ENCODE data around the gene EFHD1.
"Not testable (repeated sequence)": the region's sequence is repeated elsewhere in the genome, so short reads cannot be mapped to it uniquely, and the experiment has no call there.

The EFHD1 gene

DNA sequence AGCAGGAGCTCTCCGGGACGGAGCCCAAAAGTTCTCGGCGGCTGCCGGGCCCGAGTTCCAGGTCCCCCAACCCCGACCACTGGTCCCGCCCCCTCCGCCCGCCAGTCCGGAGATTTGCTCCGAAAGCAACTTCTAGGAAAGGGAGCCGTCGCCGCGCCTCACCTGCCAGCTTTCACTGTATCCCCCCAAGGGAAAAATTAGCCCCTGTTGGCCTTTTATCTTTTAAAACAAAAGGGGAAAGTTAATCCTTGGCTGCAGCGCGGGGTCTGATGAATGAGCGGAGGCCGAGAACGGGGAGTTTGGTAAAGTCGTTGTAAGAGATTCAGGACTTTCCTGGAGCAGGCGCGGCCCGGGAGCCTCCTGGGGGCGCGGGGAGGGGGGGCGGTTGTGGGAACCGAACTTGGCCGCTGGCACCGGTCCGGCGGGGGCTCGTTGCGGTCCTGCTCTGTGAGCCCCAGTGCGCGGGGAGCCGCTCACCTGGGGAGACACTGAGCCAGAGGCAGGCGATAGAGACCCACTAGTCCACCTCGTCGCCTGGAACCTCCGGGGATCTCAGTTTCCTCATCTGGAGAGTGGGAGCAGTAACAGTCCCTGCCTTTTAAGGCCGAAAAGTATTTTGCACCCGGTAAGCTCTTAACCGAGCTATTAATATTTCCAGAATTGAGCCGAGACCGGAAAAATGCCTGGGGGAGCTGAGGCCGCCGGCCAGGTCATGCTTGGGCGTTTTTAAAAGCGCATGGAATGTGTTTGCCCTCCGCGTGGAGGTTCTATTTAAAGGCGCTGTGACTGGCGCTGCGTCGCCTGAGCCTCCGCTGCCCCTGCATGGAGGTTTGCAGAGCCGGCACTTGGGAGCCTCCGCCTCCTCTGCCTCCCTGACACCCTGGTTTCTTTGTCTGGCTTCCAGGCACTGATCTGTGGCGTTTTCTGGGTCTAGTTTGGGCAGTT lies 1.1 kb downstream of the EFHD1 start:
- WGBS, 2 experiments, result 5 to 6% methylated on average over 60 to 61 of the region's 61 CpGs
- Histone ChIP-seq H3K27me3 (ENCODE audit: control insufficient read depth, insufficient read depth, low read length, poor library complexity, severe bottlenecking) (peaks cover 56% of the 10 kb centered on the region), H3K4me1 (ENCODE audit: control insufficient read depth, insufficient read depth, low read length) (no peaks in the 10 kb centered on the region), H3K4me3 (ENCODE audit: insufficient read depth, low read depth, low read length) (peak overlapping the region; percentile 30), H3K36me3 (ENCODE audit: control insufficient read depth, insufficient read depth, low read length) (no peaks in the 10 kb centered on the region), H3K27ac (ENCODE audit: insufficient read depth, low read depth, low read length, poor library complexity, severe bottlenecking) (no peak overlapping the region), H3K9me3 (ENCODE audit: control insufficient read depth, low read length) (no peaks in the 10 kb centered on the region)

DNA sequence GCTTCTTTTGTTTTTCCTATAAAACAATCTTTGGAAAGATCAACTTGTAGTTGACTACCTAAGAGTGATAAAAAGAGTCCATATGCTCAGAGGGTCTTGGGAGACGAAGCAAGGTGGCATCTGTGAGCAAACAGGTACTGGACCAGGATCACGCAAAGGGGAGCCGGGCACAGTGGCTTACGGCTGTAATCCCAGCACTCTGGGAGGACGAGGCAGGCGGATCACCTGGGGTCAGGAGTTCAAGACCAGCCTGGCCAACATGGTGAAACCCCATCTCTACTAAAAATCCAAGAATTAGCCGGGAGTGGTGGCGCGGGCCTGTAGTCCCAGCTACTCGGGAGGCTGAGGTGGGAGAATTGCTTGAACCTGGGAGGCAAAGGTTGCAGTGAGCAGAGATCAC lies 2.0 kb downstream of the EFHD1 start:
- H3K4me1 ChIP-seq (ENCODE audit: control insufficient read depth, insufficient read depth, low read length); H3K9me3 ChIP-seq (ENCODE audit: control insufficient read depth, low read length); H3K27ac ChIP-seq (ENCODE audit: insufficient read depth, low read depth, low read length, poor library complexity, severe bottlenecking); H3K36me3 ChIP-seq (ENCODE audit: control insufficient read depth, insufficient read depth, low read length); H3K4me3 ChIP-seq (ENCODE audit: insufficient read depth, low read depth, low read length): not testable (repeated sequence)
- peaks cover 56% of the 10 kb centered on the region for H3K27me3 ChIP-seq (ENCODE audit: control insufficient read depth, insufficient read depth, low read length, poor library complexity, severe bottlenecking)
- WGBS, 2 experiments, result 92 to 94% methylated on average over 10 of the region's 10 CpGs

DNA sequence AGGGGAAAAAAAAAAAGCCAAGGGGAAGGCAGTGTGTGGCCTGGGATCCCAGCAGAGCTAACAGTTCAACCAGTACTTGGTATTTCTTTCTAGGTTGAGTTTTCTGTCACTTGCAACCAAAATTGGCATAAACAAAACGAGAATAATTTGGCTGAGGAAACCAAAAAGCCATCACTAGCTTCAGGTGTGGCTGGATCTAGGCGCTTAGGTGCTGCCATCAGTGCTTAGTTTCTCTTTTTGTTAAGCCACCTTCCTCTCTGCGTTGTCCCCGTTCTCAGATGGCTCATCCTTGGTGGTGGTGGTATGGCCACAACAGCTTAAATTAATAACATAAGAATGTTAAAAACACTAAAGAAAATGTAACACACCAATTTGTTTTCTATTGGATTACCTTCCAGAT lies 2.4 kb downstream of the EFHD1 start:
- Histone ChIP-seq H3K9me3 (ENCODE audit: control insufficient read depth, low read length) (no peaks in the 10 kb centered on the region), H3K27ac (ENCODE audit: insufficient read depth, low read depth, low read length, poor library complexity, severe bottlenecking) (no peak overlapping the region), H3K4me1 (ENCODE audit: control insufficient read depth, insufficient read depth, low read length) (no peaks in the 10 kb centered on the region), H3K4me3 (ENCODE audit: insufficient read depth, low read depth, low read length) (no peak overlapping the region), H3K27me3 (ENCODE audit: control insufficient read depth, insufficient read depth, low read length, poor library complexity, severe bottlenecking) (peaks cover 56% of the 10 kb centered on the region), H3K36me3 (ENCODE audit: control insufficient read depth, insufficient read depth, low read length) (no peaks in the 10 kb centered on the region)
- WGBS, 2 experiments, result 75 to 87% methylated on average over 2 to 4 of the region's 4 CpGs

- H3K36me3 ChIP-seq (ENCODE audit: control insufficient read depth, insufficient read depth, low read length), result no peaks in the 10 kb centered on the region
- H3K27me3 ChIP-seq (ENCODE audit: control insufficient read depth, insufficient read depth, low read length, poor library complexity, severe bottlenecking), result peaks cover 51% of the 10 kb centered on the region
- 94% methylated on average over 16 of the region's 16 CpGs for WGBS, 2 experiments
Observed at GRCh38 chr2:232636788-232637420, 3.5 kb downstream of the EFHD1 start.

GRCh38 chr2:232637866-232638583 lies 4.6 kb downstream of the EFHD1 start:
- Histone ChIP-seq H3K36me3 (ENCODE audit: control insufficient read depth, insufficient read depth, low read length) (no peaks in the 10 kb centered on the region), H3K4me3 (ENCODE audit: insufficient read depth, low read depth, low read length) (no peak overlapping the region), H3K9me3 (ENCODE audit: control insufficient read depth, low read length) (no peaks in the 10 kb centered on the region), H3K27ac (ENCODE audit: insufficient read depth, low read depth, low read length, poor library complexity, severe bottlenecking) (no peak overlapping the region), H3K4me1 (ENCODE audit: control insufficient read depth, insufficient read depth, low read length) (no peaks in the 10 kb centered on the region), H3K27me3 (ENCODE audit: control insufficient read depth, insufficient read depth, low read length, poor library complexity, severe bottlenecking) (peaks cover 40% of the 10 kb centered on the region)
- 84% methylated on average over 11 of the region's 11 CpGs for WGBS, 2 experiments

More at GRCh38 chr2:232636788-232637420, 3.5 kb downstream of the EFHD1 start:
- no peaks in the 10 kb centered on the region for H3K4me1 ChIP-seq (ENCODE audit: control insufficient read depth, insufficient read depth, low read length)
- H3K27ac ChIP-seq (ENCODE audit: insufficient read depth, low read depth, low read length, poor library complexity, severe bottlenecking), result no peak overlapping the region
- no peak overlapping the region for H3K4me3 ChIP-seq (ENCODE audit: insufficient read depth, low read depth, low read length)
- H3K9me3 ChIP-seq (ENCODE audit: control insufficient read depth, low read length), result no peaks in the 10 kb centered on the region

DNA sequence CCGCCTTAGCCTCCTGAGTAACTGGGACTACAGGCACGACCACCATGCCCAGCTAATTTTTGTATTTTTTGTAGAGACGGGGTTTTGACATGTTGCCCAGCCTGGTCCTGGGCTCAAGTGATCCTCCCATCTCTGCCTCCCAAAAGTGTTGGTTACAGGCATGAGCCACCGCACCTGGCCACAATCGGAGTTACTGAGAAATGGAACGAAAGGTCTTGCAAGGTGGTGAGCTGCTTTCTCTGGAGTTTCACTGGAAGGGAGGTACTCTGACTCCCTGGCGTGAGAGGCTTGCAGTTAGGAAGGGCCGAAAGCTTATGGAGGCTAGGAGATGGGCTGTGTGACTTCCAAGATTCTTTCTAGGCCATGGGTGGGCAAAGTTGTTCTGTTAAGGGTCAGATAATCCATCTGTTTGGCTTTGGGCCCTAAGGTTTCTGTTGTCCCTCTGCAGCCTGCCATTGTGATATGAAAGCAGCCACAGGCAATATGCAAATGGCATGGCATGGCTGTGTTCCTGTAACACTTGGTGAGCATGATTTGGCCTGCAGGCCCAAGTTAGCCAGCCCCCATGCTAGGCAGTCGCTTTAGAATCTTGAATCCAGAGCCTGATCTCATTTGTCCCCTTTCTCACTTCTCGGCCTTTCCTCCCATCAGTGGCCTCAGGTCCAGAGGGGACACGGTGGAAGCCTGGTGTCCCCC lies 7.9 kb downstream of the EFHD1 start:
- 91% methylated on average over 11 of the region's 11 CpGs for WGBS, 2 experiments
- H3K4me1 ChIP-seq (ENCODE audit: control insufficient read depth, insufficient read depth, low read length), result no peaks in the 10 kb centered on the region

DNA sequence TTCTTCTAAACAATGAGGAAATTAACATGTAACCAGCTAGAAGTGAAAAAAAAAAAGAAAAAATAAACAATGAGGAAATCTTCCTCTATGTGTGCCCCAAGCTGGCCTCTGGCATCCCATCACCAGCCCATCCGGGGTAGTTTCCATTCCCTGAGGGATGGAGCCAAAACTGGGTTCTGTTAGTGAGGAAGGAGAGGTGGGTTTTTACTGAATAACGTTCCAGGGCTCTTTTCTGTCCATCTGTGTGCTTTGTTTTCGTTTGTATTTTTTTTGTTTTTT lies 9.7 kb downstream of the EFHD1 start:
- Histone ChIP-seq H3K27me3 (ENCODE audit: control insufficient read depth, insufficient read depth, low read length, poor library complexity, severe bottlenecking) (no peaks in the 10 kb centered on the region), H3K4me1 (ENCODE audit: control insufficient read depth, insufficient read depth, low read length) (no peaks in the 10 kb centered on the region), H3K9me3 (ENCODE audit: control insufficient read depth, low read length) (no peaks in the 10 kb centered on the region), H3K36me3 (ENCODE audit: control insufficient read depth, insufficient read depth, low read length) (no peaks in the 10 kb centered on the region), H3K27ac (ENCODE audit: insufficient read depth, low read depth, low read length, poor library complexity, severe bottlenecking) (no peak overlapping the region), H3K4me3 (ENCODE audit: insufficient read depth, low read depth, low read length) (no peak overlapping the region)
- WGBS, 2 experiments, result 81 to 90% methylated on average over 3 of the region's 3 CpGs

More for the DNA sequence above, 7.9 kb downstream of the EFHD1 start:
- Histone ChIP-seq H3K36me3 (ENCODE audit: control insufficient read depth, insufficient read depth, low read length) (no peaks in the 10 kb centered on the region), H3K4me3 (ENCODE audit: insufficient read depth, low read depth, low read length) (no peak overlapping the region), H3K27me3 (ENCODE audit: control insufficient read depth, insufficient read depth, low read length, poor library complexity, severe bottlenecking) (peaks cover 7% of the 10 kb centered on the region), H3K27ac (ENCODE audit: insufficient read depth, low read depth, low read length, poor library complexity, severe bottlenecking) (no peak overlapping the region), H3K9me3 (ENCODE audit: control insufficient read depth, low read length) (no peaks in the 10 kb centered on the region)

DNA sequence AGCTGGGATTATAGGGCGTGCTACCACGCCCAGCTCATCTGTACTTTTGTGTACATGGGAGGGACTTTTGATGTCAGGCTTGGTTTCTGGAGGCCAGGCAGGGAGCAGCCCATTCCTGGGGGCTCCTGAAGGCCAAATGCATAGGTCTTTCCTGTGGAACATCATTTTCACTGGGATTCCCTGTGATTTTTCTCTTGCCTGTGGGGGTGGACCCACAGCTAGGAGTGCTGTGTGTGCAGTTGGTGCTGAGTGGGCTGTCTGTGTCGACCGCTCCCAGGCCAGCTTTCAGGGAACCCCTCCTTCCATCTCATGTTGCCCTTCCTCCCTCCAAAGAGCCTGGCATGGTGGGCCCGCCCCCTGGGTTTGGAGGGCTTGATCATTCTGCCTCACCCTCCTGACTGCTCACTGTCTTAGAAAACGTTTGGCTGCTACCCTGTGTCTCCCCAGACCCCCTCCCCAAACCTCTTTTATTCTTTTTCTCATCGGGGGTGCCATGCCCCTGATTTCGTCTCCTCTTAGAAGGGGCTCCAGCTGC lies 10.5 kb downstream of the EFHD1 start:
- H3K27me3 ChIP-seq (ENCODE audit: control insufficient read depth, insufficient read depth, low read length, poor library complexity, severe bottlenecking), result no peaks in the 10 kb centered on the region
- no peak overlapping the region for H3K4me3 ChIP-seq (ENCODE audit: insufficient read depth, low read depth, low read length)
- H3K27ac ChIP-seq (ENCODE audit: insufficient read depth, low read depth, low read length, poor library complexity, severe bottlenecking), result no peak overlapping the region
- H3K36me3 ChIP-seq (ENCODE audit: control insufficient read depth, insufficient read depth, low read length), result no peaks in the 10 kb centered on the region
- no peaks in the 10 kb centered on the region for H3K9me3 ChIP-seq (ENCODE audit: control insufficient read depth, low read length)
- H3K4me1 ChIP-seq (ENCODE audit: control insufficient read depth, insufficient read depth, low read length), result no peaks in the 10 kb centered on the region
- WGBS, 2 experiments, result 83 to 86% methylated on average over 8 of the region's 8 CpGs

DNA sequence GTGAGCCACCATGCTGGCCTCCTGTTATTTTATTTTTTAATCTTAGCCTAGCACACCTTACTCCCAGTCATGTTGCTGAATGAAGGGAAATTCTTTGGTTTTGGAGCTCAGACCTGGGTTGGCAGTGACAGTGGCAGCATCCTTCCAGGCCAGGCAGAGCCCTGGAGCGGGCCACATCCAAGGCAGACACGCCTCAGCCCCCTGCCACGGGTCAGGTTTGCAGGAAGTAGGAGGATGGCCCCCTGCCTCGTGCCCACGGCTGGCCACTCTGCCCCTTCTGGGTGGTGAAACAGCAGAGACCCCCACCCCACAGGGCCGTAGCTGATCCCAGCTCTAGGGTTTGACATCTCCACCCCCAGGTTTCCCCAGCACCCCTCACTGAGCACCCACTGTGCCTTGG lies 11.7 kb downstream of the EFHD1 start:
- H3K4me3 ChIP-seq (ENCODE audit: insufficient read depth, low read depth, low read length), result no peak overlapping the region
- H3K36me3 ChIP-seq (ENCODE audit: control insufficient read depth, insufficient read depth, low read length), result no peaks in the 10 kb centered on the region
- H3K9me3 ChIP-seq (ENCODE audit: control insufficient read depth, low read length), result no peaks in the 10 kb centered on the region
- peaks cover 9% of the 10 kb centered on the region for H3K4me1 ChIP-seq (ENCODE audit: control insufficient read depth, insufficient read depth, low read length)
- WGBS, 2 experiments, result 93 to 94% methylated on average over 6 of the region's 6 CpGs
- no peaks in the 10 kb centered on the region for H3K27me3 ChIP-seq (ENCODE audit: control insufficient read depth, insufficient read depth, low read length, poor library complexity, severe bottlenecking)
- no peak overlapping the region for H3K27ac ChIP-seq (ENCODE audit: insufficient read depth, low read depth, low read length, poor library complexity, severe bottlenecking)
